IMR-90 (cell line): ENCODE data around the gene UBA5. TPM values are rescaled to one million over a fixed set of nuclear protein-coding genes. Genes with fewer than 3 reads are reported as not detected.

Source experiments
- ATAC-seq: fragments of 200-7000 bp; cut with Tn5 transposase; 2 replicates; pipeline ENCODE4 v1.9.1; 2020; ENCODE audit warnings: low read depth, mild to moderate bottlenecking, moderate library complexity
- BruUV-seq: library from RNA; stranded (reverse); fragments of 400-500 nt; replicated peaks from 2 replicates; lab custom pipeline; 2021; lab: Mats Ljungman, UMichigan
- CTCF ChIA-PET: fragments of 300-600 bp; formaldehyde crosslinking; extraction: SDS; loops from one replicate; lab custom pipeline; 2021; ENCODE audit warnings: antibody characterized with exemption; lab: Yijun Ruan, JAX
- POLR2A ChIA-PET: fragments of 300-600 bp; sonication (Branson Sonifier 250); formaldehyde crosslinking; loops from one replicate; lab custom pipeline; 2022; ENCODE audit warnings: antibody characterized with exemption; ENCODE audit not compliant: unreplicated experiment; lab: Charles Lee
- DNase-seq: peaks from one replicate; pipeline ENCODE4 v3.0.0; 2013
- H2AFZ ChIP-seq: replicated peaks from 2 replicates; pipeline ENCODE3; 2013; ENCODE audit warnings: low read length, mild to moderate bottlenecking; ENCODE audit not compliant: poor library complexity
- H2AK5ac ChIP-seq: 2 replicates; pipeline ENCODE4 v1.6.1; 2013; ENCODE audit warnings: low read depth, low read length, inconsistent platforms
- H2AK9ac ChIP-seq: replicated peaks from 2 replicates; pipeline ENCODE3; 2013; ENCODE audit warnings: mild to moderate bottlenecking, low read depth, low read length, moderate library complexity; ENCODE audit not compliant: poor library complexity
- H2BK120ac ChIP-seq: 2 replicates; pipeline ENCODE4 v1.6.1; 2013; ENCODE audit warnings: low read depth, low read length, inconsistent platforms
- H2BK15ac ChIP-seq: 3 replicates; pipeline ENCODE4 v1.6.1; 2013; ENCODE audit warnings: low read depth, low read length, inconsistent platforms
- H2BK20ac ChIP-seq: 2 replicates; pipeline ENCODE4 v1.6.1; 2013; ENCODE audit warnings: low read depth, mild to moderate bottlenecking, inconsistent platforms, low read length, moderate library complexity
- H2BK5ac ChIP-seq: 2 replicates; pipeline ENCODE4 v1.6.1; 2013; ENCODE audit warnings: mild to moderate bottlenecking, low read depth, low read length, inconsistent platforms; ENCODE audit not compliant: poor library complexity, severe bottlenecking
- H3K14ac ChIP-seq: replicated peaks from 2 replicates; pipeline ENCODE4 v1.6.1; 2013; ENCODE audit warnings: low read depth, low read length, inconsistent platforms
- H3K18ac ChIP-seq: 2 replicates; pipeline ENCODE4 v1.6.1; 2013; ENCODE audit warnings: low read depth, low read length, control low read depth
- H3K23ac ChIP-seq: 2 replicates; pipeline ENCODE4 v1.6.1; 2013; ENCODE audit warnings: low read depth, low read length, inconsistent platforms
- H3K27ac ChIP-seq: 2 replicates; pipeline ENCODE4 v1.5.1; 2013; ENCODE audit warnings: mild to moderate bottlenecking, control low read depth, low read length; ENCODE audit not compliant: insufficient read depth
- H3K27me3 ChIP-seq: 2 replicates; pipeline ENCODE4 v1.6.1; 2013; ENCODE audit warnings: low read length; ENCODE audit not compliant: control insufficient read depth, insufficient read depth
- H3K36me3 ChIP-seq: 2 replicates; pipeline ENCODE4 v1.6.1; 2013; ENCODE audit warnings: low read length, mixed read lengths; ENCODE audit not compliant: control insufficient read depth, insufficient read depth
- H3K4ac ChIP-seq: 2 replicates; pipeline ENCODE4 v1.6.1; 2013; ENCODE audit warnings: low read depth, low read length, inconsistent platforms
- H3K4me1 ChIP-seq: 2 replicates; pipeline ENCODE4 v1.6.1; 2013; ENCODE audit warnings: low read length, mixed read lengths; ENCODE audit not compliant: control insufficient read depth, insufficient read depth
- H3K4me2 ChIP-seq: 2 replicates; pipeline ENCODE4 v1.6.1; 2013; ENCODE audit warnings: low read depth, mild to moderate bottlenecking, control low read depth, low read length, moderate library complexity
- H3K4me3 ChIP-seq: 2 replicates; pipeline ENCODE4 v1.5.1; 2013; ENCODE audit warnings: low read depth, mild to moderate bottlenecking, control low read depth, low read length, moderate library complexity; ENCODE audit not compliant: insufficient read depth
- H3K56ac ChIP-seq: 2 replicates; pipeline ENCODE4 v1.6.1; 2013; ENCODE audit warnings: low read length, inconsistent platforms; ENCODE audit not compliant: insufficient read depth; ENCODE audit errors: extremely low read depth
- H3K79me1 ChIP-seq, 2 experiments: 2 replicates each; pipeline ENCODE4 v1.6.1; 2013; ENCODE audit warnings: low read length in 2 of 2, inconsistent platforms in 1 of 2, low read depth in 1 of 2
- H3K9ac ChIP-seq: 2 replicates; pipeline ENCODE4 v1.6.1; 2013; ENCODE audit warnings: low read depth, low read length, control low read depth
- H3K9me1 ChIP-seq: 2 replicates; pipeline ENCODE4 v1.6.1; 2013; ENCODE audit warnings: low read length, inconsistent platforms; ENCODE audit not compliant: insufficient read depth
- H3K9me3 ChIP-seq: 2 replicates; pipeline ENCODE4 v1.6.1; 2013; ENCODE audit warnings: low read length; ENCODE audit not compliant: control insufficient read depth, insufficient read depth
- H4K20me1 ChIP-seq: 2 replicates; pipeline ENCODE4 v1.6.1; 2013; ENCODE audit warnings: low read length, inconsistent platforms; ENCODE audit not compliant: insufficient read depth
- H4K5ac ChIP-seq: 2 replicates; pipeline ENCODE4 v1.6.1; 2013; ENCODE audit warnings: mild to moderate bottlenecking, low read depth, low read length, control low read depth
- H4K8ac ChIP-seq, 2 experiments: 2 replicates each; pipeline ENCODE4 v1.6.1; 2013; ENCODE audit warnings: low read depth in 2 of 2, low read length in 2 of 2, control low read depth in 1 of 2, inconsistent platforms in 1 of 2
- H4K91ac ChIP-seq: 2 replicates; pipeline ENCODE4 v1.6.1; 2013; ENCODE audit warnings: low read depth, low read length, inconsistent platforms; ENCODE audit not compliant: insufficient read depth
- BHLHE40 ChIP-seq: fragments of 150-350 bp; IDR thresholded peaks from 2 replicates; pipeline ENCODE4 v1.6.1; 2016; ENCODE audit warnings: mild to moderate bottlenecking, low read depth, low read length
- CEBPB ChIP-seq: IDR thresholded peaks from 2 replicates; pipeline ENCODE4 v1.6.1; 2012; ENCODE audit warnings: low read depth, low read length, improper control_type of control experiment
- CHD1 ChIP-seq: IDR thresholded peaks from 2 replicates; pipeline ENCODE4 v1.6.1; 2012; ENCODE audit warnings: low read depth, low read length, improper control_type of control experiment
- ELK1 ChIP-seq: fragments of 150-350 bp; IDR thresholded peaks from 2 replicates; pipeline ENCODE4 v1.6.1; 2016; ENCODE audit warnings: low read depth, mild to moderate bottlenecking, low read length, moderate library complexity, borderline replicate concordance
- FOS ChIP-seq: fragments of 150-350 bp; IDR thresholded peaks from 2 replicates; pipeline ENCODE4 v1.6.1; 2016; ENCODE audit warnings: low read depth, low read length
- MAZ ChIP-seq: IDR thresholded peaks from 2 replicates; pipeline ENCODE4 v1.6.1; 2012; ENCODE audit warnings: low read depth, mild to moderate bottlenecking, low read length, improper control_type of control experiment, moderate library complexity, borderline replicate concordance
- MXI1 ChIP-seq: IDR thresholded peaks from 2 replicates; pipeline ENCODE4 v1.6.1; 2012; ENCODE audit warnings: low read depth, mild to moderate bottlenecking, low read length, moderate library complexity, borderline replicate concordance
- NFE2L2 ChIP-seq: fragments of 150-350 bp; IDR thresholded peaks from 2 replicates; pipeline ENCODE4 v1.6.1; 2016; ENCODE audit warnings: low read depth, mild to moderate bottlenecking, low read length
- POLR2A ChIP-seq: IDR thresholded peaks from 2 replicates; pipeline ENCODE4 v1.6.1; 2012; ENCODE audit warnings: mild to moderate bottlenecking, low read depth, low read length
- RAD21 ChIP-seq: IDR thresholded peaks from 2 replicates; pipeline ENCODE4 v1.6.1; 2012; ENCODE audit warnings: low read length, improper control_type of control experiment
- RFX5 ChIP-seq: IDR thresholded peaks from 2 replicates; pipeline ENCODE4 v1.8.0; 2012; ENCODE audit warnings: low read depth, mild to moderate bottlenecking, low read length, moderate library complexity
- SMC3 ChIP-seq: fragments of 150-350 bp; IDR thresholded peaks from 2 replicates; pipeline ENCODE4 v1.6.1; 2016; ENCODE audit warnings: low read depth, mild to moderate bottlenecking, antibody characterized with exemption, low read length, moderate library complexity
- WGBS, 2 experiments: methylation state at CpG; one replicate each; pipeline versions ENCODE4 v1.1.5 to v1.1.7; 2013; ENCODE audit warnings: missing lambda C conversion rate in 2 of 2; ENCODE audit not compliant: insufficient read length in 1 of 2; ENCODE audit errors: extremely low coverage in 2 of 2; 5-methylcytosine and 5-hydroxymethylcytosine counted together
- dilution Hi-C: fragments of 300-500 bp; cut with HindIII; formaldehyde crosslinking; loops from one replicate; pipeline ENCODE4 v1.14.3; 2018; ENCODE audit warnings: low sequenced_read_pairs; ENCODE audit not compliant: unreplicated experiment
- in situ Hi-C: fragments of 300-500 bp; cut with MboI; formaldehyde crosslinking; loops from 3 replicates; pipeline ENCODE4 v1.14.3; 2019; ENCODE audit warnings: low sequenced_read_pairs, inconsistent platforms, mixed read lengths
- intact Hi-C: fragments of 100-400 bp; cut with micrococcal nuclease; formaldehyde crosslinking; loops from 2 replicates; pipeline ENCODE4 v1.10.0; 2022
- polyA plus RNA-seq, 3 experiments: library from polyadenylated mRNA; depleted of rRNA; stranded (reverse); fragments of >200 nt; gene quantifications; 2 replicates each; pipeline ENCODE4 v1.2.3, GENCODE V29; 2012; ENCODE audit warnings: low replicate concordance in 1 of 3
- total RNA-seq: library from RNA; depleted of rRNA; stranded (reverse); fragments of >200 nt; gene quantifications from 2 replicates; pipeline ENCODE4 v1.2.3, GENCODE V29; 2012
- TF ChIP-seq, protein P1 (sequence below): conservative IDR thresholded peaks from 2 replicates; pipeline ENCODE4 v1.5.1; 2012; ENCODE audit warnings: mild to moderate bottlenecking, low read depth, low read length, improper control_type of control experiment
- TF ChIP-seq, protein P2 (sequence below): fragments of 150-350 bp; IDR thresholded peaks from 2 replicates; pipeline ENCODE4 v1.6.1; 2017; ENCODE audit warnings: mild to moderate bottlenecking, antibody characterized with exemption, low read length, low read depth

Gene UBA5
- total and polyA plus RNA-seq, 2 of the 4 experiments (the other 2 are of a cell fraction) = 20.3 to 30.4 TPM

DNA sequence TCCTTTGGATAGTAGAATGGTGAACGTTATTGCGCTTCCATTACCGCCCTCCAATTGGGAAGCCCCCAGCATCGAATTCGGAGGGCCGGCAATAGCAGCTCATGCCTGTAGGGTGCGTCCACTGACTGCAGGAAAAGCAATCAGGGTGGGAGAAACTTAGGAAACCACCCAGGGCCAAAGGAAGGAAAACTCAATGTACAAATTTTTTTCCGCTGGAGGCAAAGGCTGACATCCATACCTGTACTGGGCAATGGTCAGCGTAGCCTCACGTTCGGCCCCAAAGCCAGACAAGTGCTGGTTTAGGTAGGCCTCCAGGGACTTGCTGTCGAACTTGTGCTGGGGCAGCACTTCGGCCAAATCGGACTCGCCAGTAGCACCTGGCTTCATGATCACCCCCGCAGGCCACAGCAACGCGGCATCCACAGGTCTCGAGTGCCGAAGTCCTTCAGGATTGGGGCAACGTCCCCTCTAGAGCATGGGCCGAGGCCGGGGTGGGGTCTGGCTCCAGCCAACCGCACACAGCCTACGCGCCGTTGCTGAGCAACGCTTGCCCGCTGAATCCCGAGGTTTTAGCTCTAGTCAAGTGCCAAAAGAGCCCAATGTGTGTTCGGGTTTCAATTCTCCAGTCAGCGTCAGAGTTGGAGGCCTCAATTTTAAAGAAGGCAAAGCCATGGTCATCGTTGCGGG lies 621 bp upstream of the UBA5 start, which contains the start of gene ACAD11:
TSS of gene ACAD11 (minus strand) at position 445 of the 687 bp plus-strand sequence. CDS start at position 387, 58 bp downstream.
- H3K4me1 ChIP-seq = peaks cover under 1% of the 10 kb centered on the region; the same call in 1 of the 2 replicates
- H4K5ac ChIP-seq = peak within 1 kb of the TSS; percentile 80
- H3K27me3 ChIP-seq = no peaks in the 10 kb centered on the region
- peak within 1 kb of the TSS; percentile 82 for H3K4ac ChIP-seq
- peak within 1 kb of the TSS; percentile 76 for H2BK120ac ChIP-seq
- H3K36me3 ChIP-seq = no peaks in the 10 kb centered on the region
- H3K14ac ChIP-seq = peak within 1 kb of the TSS; percentile 70
- peak within 1 kb of the TSS; percentile 48 for H2AK9ac ChIP-seq
- H3K27ac ChIP-seq = peak within 1 kb of the TSS; percentile 92
- peak within 1 kb of the TSS; percentile 94 for H3K56ac ChIP-seq
- H3K9ac ChIP-seq = peak within 1 kb of the TSS; percentile 86
- 0 out of 2 replicates have a peak within 1 kb of the TSS, but pooled peaks have one; percentile 35 for H2BK20ac ChIP-seq
- H3K9me3 ChIP-seq = no peaks in the 10 kb centered on the region
- in situ Hi-C loops (no loop called here), intact Hi-C loops (loop anchor here (5.0 kb wide), 1 partner anchor 122 kb away; no protein-coding TSS in a partner anchor), dilution Hi-C loops (no loop called here)
- BruUV-seq = TSS peak; percentile 77
- H2BK15ac ChIP-seq = peak within 1 kb of the TSS; percentile 22; the same call in 2 of the 3 replicates
- 2% methylated on average over 18 of the region's 34 CpGs; no CpG with 5 or more reads in 1 of the 2 experiments for WGBS, 2 experiments
- DNase-seq (peak; percentile 68), ATAC-seq (peak; percentile 80)
- H3K4me3 ChIP-seq = peak within 1 kb of the TSS; percentile 84
- peak within 1 kb of the TSS; percentile 47 for H3K18ac ChIP-seq
- H2AK5ac ChIP-seq = peak within 1 kb of the TSS; percentile 73
- H2AFZ ChIP-seq = peak within 1 kb of the TSS; percentile 97
- peak within 1 kb of the TSS; percentile 91 for H2BK5ac ChIP-seq
- peaks cover 6 to 42% of the 10 kb centered on the region in 2 experiments; a peak in 3 of 4 replicates for H3K79me1 ChIP-seq
- H4K91ac ChIP-seq = peak within 1 kb of the TSS; percentile 73
- peak within 1 kb of the TSS; percentile 57 for H3K23ac ChIP-seq
- ChIA-PET CTCF (interaction anchor here (0.5 to 1.2 kb wide), 3 partner anchors 8 to 34 kb away, joined by 3 to 9 read pairs (median 3); no protein-coding TSS in a partner anchor), POLR2A (no interaction called here)
- H4K20me1 ChIP-seq = no peaks in the 10 kb centered on the region
- H3K9me1 ChIP-seq = 0 out of 2 replicates have a peak, but pooled peaks cover 4% of the 10 kb centered on the region
- peak within 1 kb of the TSS; percentile 81 to 92 for H4K8ac ChIP-seq
- H3K4me2 ChIP-seq = peak within 1 kb of the TSS; percentile 88
- TF ChIP-seq CEBPB (no peak), FOS (no peak), ELK1 (no peak), POLR2A (no peak), RAD21 (peak; percentile 39), MAZ (peak; percentile 26; the same call in 1 of the 2 replicates), CHD1 (no peak), RFX5 (0 out of 2 replicates have a peak, but pooled peaks have one; percentile 38), NFE2L2 (no peak), BHLHE40 (no peak), SMC3 (no peak), MXI1 (peak; percentile 73; the same call in 1 of the 2 replicates)
- TF ChIP-seq, protein P1, sequence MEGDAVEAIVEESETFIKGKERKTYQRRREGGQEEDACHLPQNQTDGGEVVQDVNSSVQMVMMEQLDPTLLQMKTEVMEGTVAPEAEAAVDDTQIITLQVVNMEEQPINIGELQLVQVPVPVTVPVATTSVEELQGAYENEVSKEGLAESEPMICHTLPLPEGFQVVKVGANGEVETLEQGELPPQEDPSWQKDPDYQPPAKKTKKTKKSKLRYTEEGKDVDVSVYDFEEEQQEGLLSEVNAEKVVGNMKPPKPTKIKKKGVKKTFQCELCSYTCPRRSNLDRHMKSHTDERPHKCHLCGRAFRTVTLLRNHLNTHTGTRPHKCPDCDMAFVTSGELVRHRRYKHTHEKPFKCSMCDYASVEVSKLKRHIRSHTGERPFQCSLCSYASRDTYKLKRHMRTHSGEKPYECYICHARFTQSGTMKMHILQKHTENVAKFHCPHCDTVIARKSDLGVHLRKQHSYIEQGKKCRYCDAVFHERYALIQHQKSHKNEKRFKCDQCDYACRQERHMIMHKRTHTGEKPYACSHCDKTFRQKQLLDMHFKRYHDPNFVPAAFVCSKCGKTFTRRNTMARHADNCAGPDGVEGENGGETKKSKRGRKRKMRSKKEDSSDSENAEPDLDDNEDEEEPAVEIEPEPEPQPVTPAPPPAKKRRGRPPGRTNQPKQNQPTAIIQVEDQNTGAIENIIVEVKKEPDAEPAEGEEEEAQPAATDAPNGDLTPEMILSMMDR = peak; percentile 58
- TF ChIP-seq, protein P2, sequence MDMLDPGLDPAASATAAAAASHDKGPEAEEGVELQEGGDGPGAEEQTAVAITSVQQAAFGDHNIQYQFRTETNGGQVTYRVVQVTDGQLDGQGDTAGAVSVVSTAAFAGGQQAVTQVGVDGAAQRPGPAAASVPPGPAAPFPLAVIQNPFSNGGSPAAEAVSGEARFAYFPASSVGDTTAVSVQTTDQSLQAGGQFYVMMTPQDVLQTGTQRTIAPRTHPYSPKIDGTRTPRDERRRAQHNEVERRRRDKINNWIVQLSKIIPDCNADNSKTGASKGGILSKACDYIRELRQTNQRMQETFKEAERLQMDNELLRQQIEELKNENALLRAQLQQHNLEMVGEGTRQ = no peak
